GM18505 (cell line): ENCODE data around the gene CHST11.

Experiments
- ATAC-seq: cut with Tn5 transposase; IDR thresholded peaks from one replicate; pipeline ENCODE4 v1.9.1; 2021; ENCODE audit not compliant: unreplicated experiment
- POLR2A ChIP-seq: IDR thresholded peaks from 4 replicates; pipeline ENCODE4 v1.6.1; 2011; ENCODE audit warnings: borderline replicate concordance; ENCODE audit not compliant: insufficient read depth, insufficient read length; ENCODE audit errors: extremely low read depth

The CHST11 gene

GRCh38 chr12:104671409-104672095 lies 214.8 kb downstream of the CHST11 start:
- ATAC-seq: peak; percentile 66
- no peak for TF ChIP-seq POLR2A

GRCh38 chr12:104672096-104672445 lies 215.3 kb downstream of the CHST11 start:
- no peak for TF ChIP-seq POLR2A
- no peak for ATAC-seq

- TF ChIP-seq POLR2A: no peak
- no peak for ATAC-seq
Observed at GRCh38 chr12:104672501-104673265, 215.9 kb downstream of the CHST11 start.

GRCh38 chr12:104673294-104673693 lies 216.5 kb downstream of the CHST11 start:
- ATAC-seq: no peak
- no peak for TF ChIP-seq POLR2A

- TF ChIP-seq POLR2A: no peak
- no peak for ATAC-seq
Observed at GRCh38 chr12:104673696-104674482, 217.1 kb downstream of the CHST11 start.

GRCh38 chr12:104676636-104677035 lies 219.9 kb downstream of the CHST11 start:
- ATAC-seq: no peak
- TF ChIP-seq POLR2A: no peak

- TF ChIP-seq POLR2A: no peak
- no peak for ATAC-seq
Observed at GRCh38 chr12:104677441-104678089, 220.8 kb downstream of the CHST11 start.

GRCh38 chr12:104680070-104680469 lies 223.3 kb downstream of the CHST11 start:
- no peak for ATAC-seq
- TF ChIP-seq POLR2A: no peak

- no peak for TF ChIP-seq POLR2A
- ATAC-seq: no peak
Observed at GRCh38 chr12:104680491-104680890, 223.7 kb downstream of the CHST11 start.

- no peak for TF ChIP-seq POLR2A
- ATAC-seq: no peak
Observed at GRCh38 chr12:104681012-104681690, 224.4 kb downstream of the CHST11 start.

- peak; percentile 17 for TF ChIP-seq POLR2A
- ATAC-seq: peak; percentile 52
Observed at GRCh38 chr12:104682790-104683279, 226.1 kb downstream of the CHST11 start.

- no peak for TF ChIP-seq POLR2A
- ATAC-seq: no peak
Observed at GRCh38 chr12:104683831-104684503, 227.2 kb downstream of the CHST11 start.
